ENCODE measurements around the gene ITGA11.

Gene ITGA11

GRCh38 chr15:68389041-68389930 lies 42.7 kb downstream of the ITGA11 start:
- no peak for TF ChIP-seq CSDC2 (CRISPR knock-in tag; IDR thresholded peaks at IDR 0.05)
- TF ChIP-seq CREB5 (CRISPR knock-in tag; IDR thresholded peaks at IDR 0.05; ENCODE audit: low read depth) = no peak
- TF ChIP-seq PPARA (CRISPR knock-in tag; IDR thresholded peaks at IDR 0.05; ENCODE audit: borderline replicate concordance) = no peak
- TF ChIP-seq ZFP30 (CRISPR knock-in tag; IDR thresholded peaks at IDR 0.05) = no peak
- no peak for TF ChIP-seq PATZ1 (CRISPR knock-in tag; IDR thresholded peaks at IDR 0.05; ENCODE audit: borderline replicate concordance)
- TF ChIP-seq BACH2 (CRISPR knock-in tag; IDR thresholded peaks at IDR 0.05; ENCODE audit: borderline replicate concordance) = no peak
- TF ChIP-seq ZNF565 (CRISPR knock-in tag; conservative IDR thresholded peaks at IDR 0.05; ENCODE audit: low read depth) = no peak
- TF ChIP-seq SNAI2 (CRISPR knock-in tag; IDR thresholded peaks at IDR 0.05) = no peak
- TF ChIP-seq ZNF70 (CRISPR knock-in tag; IDR thresholded peaks at IDR 0.05) = no peak
- TF ChIP-seq ESRRG (CRISPR knock-in tag; IDR thresholded peaks at IDR 0.05) = no peak
- ATAC-seq = no peak

- TF ChIP-seq SNAI2 (CRISPR knock-in tag; IDR thresholded peaks at IDR 0.05) (no peak), ESRRG (CRISPR knock-in tag; IDR thresholded peaks at IDR 0.05) (no peak), GLIS3 (CRISPR knock-in tag; IDR thresholded peaks at IDR 0.05) (no peak), TCF4 (CRISPR knock-in tag; IDR thresholded peaks at IDR 0.05; ENCODE audit: borderline replicate concordance) (no peak), POU6F1 (CRISPR knock-in tag; IDR thresholded peaks at IDR 0.05; ENCODE audit: borderline replicate concordance, low read depth) (no peak), ZNF70 (CRISPR knock-in tag; IDR thresholded peaks at IDR 0.05) (no peak), CSRNP3 (CRISPR knock-in tag; IDR thresholded peaks at IDR 0.05) (no peak), RARB (CRISPR knock-in tag; IDR thresholded peaks at IDR 0.05) (no peak), OSR1 (CRISPR knock-in tag; IDR thresholded peaks at IDR 0.05) (no peak), ZC3H10 (CRISPR knock-in tag; IDR thresholded peaks at IDR 0.05) (no peak), ZFP3 (CRISPR knock-in tag; IDR thresholded peaks at IDR 0.05) (no peak), ZNF565 (CRISPR knock-in tag; conservative IDR thresholded peaks at IDR 0.05; ENCODE audit: low read depth) (no peak)
- no peak for ATAC-seq
These were observed 44.4 kb downstream of the ITGA11 start for GRCh38 chr15:68387381-68388143.

GRCh38 chr15:68386587-68387288 lies 45.2 kb downstream of the ITGA11 start:
- ATAC-seq = no peak
- no peak for TF ChIP-seq PPARA (CRISPR knock-in tag; IDR thresholded peaks at IDR 0.05; ENCODE audit: borderline replicate concordance)
- no peak for TF ChIP-seq CSDC2 (CRISPR knock-in tag; IDR thresholded peaks at IDR 0.05)
- TF ChIP-seq ZNF70 (CRISPR knock-in tag; IDR thresholded peaks at IDR 0.05) = no peak
- TF ChIP-seq GLIS3 (CRISPR knock-in tag; IDR thresholded peaks at IDR 0.05) = no peak
- TF ChIP-seq TCF4 (CRISPR knock-in tag; IDR thresholded peaks at IDR 0.05; ENCODE audit: borderline replicate concordance) = no peak
- TF ChIP-seq ZFP30 (CRISPR knock-in tag; IDR thresholded peaks at IDR 0.05) = no peak
- no peak for TF ChIP-seq BACH2 (CRISPR knock-in tag; IDR thresholded peaks at IDR 0.05; ENCODE audit: borderline replicate concordance)
- TF ChIP-seq PATZ1 (CRISPR knock-in tag; IDR thresholded peaks at IDR 0.05; ENCODE audit: borderline replicate concordance) = no peak
- no peak for TF ChIP-seq POU6F1 (CRISPR knock-in tag; IDR thresholded peaks at IDR 0.05; ENCODE audit: borderline replicate concordance, low read depth)
- no peak for TF ChIP-seq OSR1 (CRISPR knock-in tag; IDR thresholded peaks at IDR 0.05)
- no peak for TF ChIP-seq ZNF565 (CRISPR knock-in tag; conservative IDR thresholded peaks at IDR 0.05; ENCODE audit: low read depth)
- no peak for TF ChIP-seq ESRRG (CRISPR knock-in tag; IDR thresholded peaks at IDR 0.05)
- TF ChIP-seq SNAI2 (CRISPR knock-in tag; IDR thresholded peaks at IDR 0.05) = no peak
- no peak for TF ChIP-seq ZFP3 (CRISPR knock-in tag; IDR thresholded peaks at IDR 0.05)
- TF ChIP-seq ARNTL (CRISPR knock-in tag; IDR thresholded peaks at IDR 0.05; ENCODE audit: borderline replicate concordance, low read depth) = no peak
- TF ChIP-seq CREB5 (CRISPR knock-in tag; IDR thresholded peaks at IDR 0.05; ENCODE audit: low read depth) = no peak
- no peak for TF ChIP-seq RARB (CRISPR knock-in tag; IDR thresholded peaks at IDR 0.05)
- TF ChIP-seq ZC3H10 (CRISPR knock-in tag; IDR thresholded peaks at IDR 0.05) = no peak
- TF ChIP-seq ZNF8 (CRISPR knock-in tag; IDR thresholded peaks at IDR 0.05) = no peak
- TF ChIP-seq ISL1 (CRISPR knock-in tag; IDR thresholded peaks at IDR 0.05) = no peak

Data from SK-N-SH treated with all-trans-retinoic acid at 6 μM for 48 hours (cell line).